T-helper 2 cell treated with Interferon-gamma antibody and Interleukin-4, amounts not matched to agents 5 μg/mL and 100 μg/mL, for 36 hours (primary cell): ENCODE measurements around the gene COL27A1.

Source experiments
- DNase-seq: peaks from one replicate; pipeline ENCODE4 v3.0.0; 2021; ENCODE audit warnings: low spot score
- H3K27ac Mint-ChIP-seq: one replicate; pipeline ENCODE4 v1.8.0; 2021; ENCODE audit warnings: mild to moderate bottlenecking, mixed read lengths
- H3K27me3 Mint-ChIP-seq: one replicate; pipeline ENCODE4 v1.8.0; 2021; ENCODE audit warnings: low read depth, mixed read lengths
- H3K36me3 Mint-ChIP-seq: one replicate; pipeline ENCODE4 v1.8.0; 2021; ENCODE audit warnings: low read depth, mixed read lengths
- H3K4me1 Mint-ChIP-seq: one replicate; pipeline ENCODE4 v1.8.0; 2021; ENCODE audit warnings: low read depth, mixed read lengths
- H3K4me3 Mint-ChIP-seq: one replicate; pipeline ENCODE4 v1.8.0; 2022; ENCODE audit warnings: mild to moderate bottlenecking, moderate library complexity, mixed read lengths
- H3K9me3 Mint-ChIP-seq: one replicate; pipeline ENCODE4 v1.8.0; 2021; ENCODE audit warnings: mixed read lengths

COL27A1 gene

DNA sequence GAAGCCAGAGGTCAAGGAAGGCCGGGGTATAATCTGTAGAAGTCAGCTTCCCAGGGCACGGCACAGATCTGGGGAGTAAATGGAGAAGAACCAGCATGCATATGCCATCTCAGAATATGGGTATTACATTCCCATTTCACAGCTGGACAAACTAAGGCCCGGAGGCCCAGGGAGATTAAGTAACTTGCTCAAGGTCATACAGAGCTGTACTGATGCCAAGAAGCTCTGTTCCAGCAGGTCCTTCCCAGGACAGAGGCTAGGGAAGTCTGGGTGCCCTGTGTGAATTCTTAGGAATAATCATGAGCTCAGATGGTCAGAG lies 19.2 kb downstream of the COL27A1 start:
- Mint-ChIP-seq H3K27ac (no peak overlapping the region), H3K4me3 (no peak overlapping the region), H3K36me3 (no peaks in the 10 kb centered on the region), H3K9me3 (no peaks in the 10 kb centered on the region), H3K27me3 (no peaks in the 10 kb centered on the region), H3K4me1 (no peaks in the 10 kb centered on the region)
- no peak for DNase-seq

DNA sequence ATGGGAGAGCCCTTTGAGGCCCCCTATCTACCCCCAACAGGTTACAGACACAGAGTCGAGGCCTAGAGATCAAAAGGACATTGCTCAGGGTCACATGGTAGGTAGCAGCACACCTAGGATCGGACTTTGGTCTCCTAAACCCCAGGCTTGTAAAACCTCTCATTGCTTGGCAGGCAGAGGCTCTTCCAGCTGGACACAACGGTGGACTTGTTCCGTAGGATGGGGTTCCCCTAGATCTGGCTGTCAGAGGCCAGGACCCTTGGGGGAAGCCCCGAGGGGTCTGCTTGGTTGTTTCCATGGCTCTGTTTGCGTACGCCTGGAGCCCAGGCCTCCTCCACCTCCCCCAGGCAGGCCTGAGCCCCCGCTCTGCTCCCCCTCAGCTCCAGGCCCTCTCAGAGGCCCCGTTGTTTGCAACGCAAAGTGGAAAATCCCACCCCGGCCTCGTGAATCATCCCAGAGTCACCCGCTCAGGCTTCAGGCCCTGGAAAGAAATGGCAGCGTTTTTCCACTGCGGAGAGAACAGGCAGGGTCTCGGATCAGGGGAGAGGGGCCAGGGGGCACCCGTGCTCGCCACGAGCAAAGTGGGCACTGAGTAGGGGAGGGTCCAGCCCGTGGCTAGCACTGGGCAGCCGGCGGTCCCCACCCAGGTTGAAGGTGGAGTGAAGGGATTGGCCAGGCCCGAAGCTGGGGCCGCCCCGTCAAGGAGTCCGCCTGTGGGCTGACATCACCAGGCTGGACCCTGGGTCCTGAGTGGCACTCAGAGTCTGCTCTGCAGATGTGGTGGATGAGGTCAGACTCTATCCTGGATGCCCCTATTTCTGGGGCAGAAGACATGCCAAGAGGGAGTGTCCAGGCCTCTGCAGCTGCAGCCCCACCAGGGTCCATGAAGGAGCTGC lies 19.8 kb downstream of the COL27A1 start:
- no peaks in the 10 kb centered on the region for H3K9me3 Mint-ChIP-seq
- H3K27ac Mint-ChIP-seq, result no peak overlapping the region
- no peak for DNase-seq
- no peak overlapping the region for H3K4me3 Mint-ChIP-seq
- H3K4me1 Mint-ChIP-seq, result no peaks in the 10 kb centered on the region
- no peaks in the 10 kb centered on the region for H3K36me3 Mint-ChIP-seq
- H3K27me3 Mint-ChIP-seq, result no peaks in the 10 kb centered on the region

DNA sequence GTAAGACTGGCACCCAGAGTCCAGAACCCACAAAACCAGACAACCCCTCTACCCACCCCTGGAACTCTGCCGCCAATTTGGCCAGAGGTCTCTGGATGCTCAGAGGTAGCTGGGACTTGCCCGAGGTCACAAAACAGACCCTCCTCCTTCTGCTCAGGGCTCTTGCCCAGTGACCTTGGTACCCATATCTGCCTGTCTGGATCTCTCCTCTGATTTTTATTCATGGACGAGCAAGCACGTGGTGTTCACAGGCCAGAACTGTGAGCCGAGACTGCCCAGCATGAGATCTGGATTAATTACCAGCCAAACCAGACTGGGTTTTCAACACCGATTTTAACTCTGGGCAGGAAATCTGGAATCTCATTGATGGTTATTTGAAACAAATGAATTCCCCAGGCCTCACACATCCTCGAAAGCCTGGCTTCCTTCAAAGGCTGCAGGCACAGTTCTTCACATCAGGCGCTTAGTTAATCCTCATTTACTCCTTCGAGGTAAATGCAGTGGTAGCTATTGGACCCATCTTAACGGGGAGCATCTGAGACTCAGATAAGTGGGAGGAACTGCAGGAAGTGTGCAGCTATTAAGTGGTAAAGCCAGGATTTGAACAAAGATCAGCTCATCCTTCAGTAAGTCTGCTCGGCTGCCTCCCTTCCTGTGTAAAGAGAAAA lies 21.4 kb downstream of the COL27A1 start:
- Mint-ChIP-seq H3K4me1 (no peaks in the 10 kb centered on the region), H3K27ac (no peak overlapping the region), H3K4me3 (no peak overlapping the region), H3K9me3 (no peaks in the 10 kb centered on the region), H3K36me3 (no peaks in the 10 kb centered on the region), H3K27me3 (no peaks in the 10 kb centered on the region)
- no peak for DNase-seq

DNA sequence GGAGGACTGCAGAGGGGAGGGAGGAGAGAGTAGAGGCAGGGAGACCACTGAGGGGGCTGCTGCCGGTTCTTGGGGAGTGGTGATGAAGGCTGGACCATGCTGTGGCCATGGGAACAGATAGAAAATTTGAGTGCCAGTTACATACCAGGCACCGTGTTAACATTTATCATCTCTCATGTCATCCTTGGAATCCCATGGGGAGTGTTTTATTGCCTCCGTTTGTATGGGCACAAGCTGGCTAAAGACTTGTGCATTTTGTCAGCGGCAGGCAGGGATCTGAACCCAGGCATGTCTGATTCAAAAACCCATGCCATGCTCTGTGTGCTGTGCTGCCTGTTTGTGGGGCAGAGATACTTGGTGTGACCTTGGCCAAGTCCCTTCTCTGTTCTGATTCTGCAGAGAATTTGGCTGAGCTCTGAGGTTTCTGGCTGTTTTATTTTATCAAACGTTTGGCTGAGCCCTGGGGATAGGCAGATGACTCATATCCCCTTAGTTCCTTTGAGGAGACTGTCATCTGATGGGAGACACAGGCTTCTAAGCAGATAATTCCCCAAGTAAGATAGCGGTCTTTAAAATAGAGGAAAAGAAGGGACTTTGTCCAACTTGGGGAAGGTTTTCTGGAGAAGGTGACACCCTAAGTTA lies 22.2 kb downstream of the COL27A1 start:
- no peaks in the 10 kb centered on the region for H3K36me3 Mint-ChIP-seq
- H3K27me3 Mint-ChIP-seq, result no peaks in the 10 kb centered on the region
- no peak overlapping the region for H3K27ac Mint-ChIP-seq
- H3K9me3 Mint-ChIP-seq, result no peaks in the 10 kb centered on the region
- no peaks in the 10 kb centered on the region for H3K4me1 Mint-ChIP-seq
- no peak for DNase-seq
- no peak overlapping the region for H3K4me3 Mint-ChIP-seq

DNA sequence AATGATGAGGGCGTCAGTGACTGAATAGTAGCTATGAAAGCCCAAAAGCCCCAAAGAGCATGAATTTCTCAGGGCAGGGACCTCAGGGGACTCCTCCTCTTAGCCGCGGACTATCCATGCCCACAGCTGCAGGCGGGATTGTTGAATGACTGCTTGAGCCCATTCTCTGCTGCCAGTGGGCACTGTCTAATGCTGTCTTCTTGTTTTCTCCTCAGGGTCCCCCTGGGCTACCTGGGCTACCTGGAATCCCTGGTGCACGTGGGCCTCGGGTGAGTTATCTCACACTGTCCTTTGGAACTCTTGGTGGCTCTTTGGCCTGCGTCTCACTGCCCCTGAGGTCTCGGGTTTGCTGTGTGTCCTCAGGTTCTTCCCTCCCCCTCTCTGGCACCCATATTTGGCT lies 22.7 kb downstream of the COL27A1 start:
- Mint-ChIP-seq H3K4me1 (no peaks in the 10 kb centered on the region), H3K27me3 (no peaks in the 10 kb centered on the region), H3K9me3 (no peaks in the 10 kb centered on the region), H3K27ac (no peak overlapping the region), H3K4me3 (no peak overlapping the region), H3K36me3 (no peaks in the 10 kb centered on the region)
- DNase-seq, result no peak

DNA sequence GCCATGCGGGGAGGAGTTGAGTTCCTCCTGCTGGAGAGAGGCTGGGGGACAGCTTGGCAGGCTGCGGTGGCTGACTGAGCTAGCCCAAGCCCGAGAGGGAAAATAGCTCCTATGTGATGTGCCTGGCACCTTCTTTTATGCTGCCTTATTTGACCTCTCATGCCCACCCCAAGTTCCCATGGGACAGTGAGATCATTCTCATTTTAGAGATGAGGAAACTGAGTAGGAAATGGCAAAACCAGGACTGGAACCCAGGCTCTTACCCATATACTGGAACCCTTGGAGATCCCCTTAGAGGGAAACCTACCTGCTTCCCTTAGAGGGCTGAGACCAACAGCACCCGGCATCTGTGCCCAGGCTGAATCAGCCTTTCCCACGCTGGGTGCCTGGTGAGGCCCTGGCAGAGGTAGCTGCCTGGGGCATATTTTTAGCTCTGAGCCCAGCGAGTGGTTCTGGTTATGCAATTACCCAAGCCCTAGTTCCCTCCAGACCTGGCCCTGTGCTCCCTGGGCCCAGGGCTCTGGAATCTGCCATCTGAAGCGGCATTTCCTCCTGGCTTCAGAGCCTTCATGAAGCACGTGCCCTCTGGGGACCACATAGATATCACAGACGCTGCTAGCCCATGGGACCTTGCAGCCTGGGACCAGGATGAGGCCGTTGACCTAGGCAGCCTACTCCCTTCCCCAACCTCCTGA lies 23.6 kb downstream of the COL27A1 start:
- Mint-ChIP-seq H3K27ac (no peak overlapping the region), H3K9me3 (no peaks in the 10 kb centered on the region), H3K4me1 (no peaks in the 10 kb centered on the region), H3K27me3 (no peaks in the 10 kb centered on the region), H3K4me3 (no peak overlapping the region), H3K36me3 (no peaks in the 10 kb centered on the region)
- no peak for DNase-seq

DNA sequence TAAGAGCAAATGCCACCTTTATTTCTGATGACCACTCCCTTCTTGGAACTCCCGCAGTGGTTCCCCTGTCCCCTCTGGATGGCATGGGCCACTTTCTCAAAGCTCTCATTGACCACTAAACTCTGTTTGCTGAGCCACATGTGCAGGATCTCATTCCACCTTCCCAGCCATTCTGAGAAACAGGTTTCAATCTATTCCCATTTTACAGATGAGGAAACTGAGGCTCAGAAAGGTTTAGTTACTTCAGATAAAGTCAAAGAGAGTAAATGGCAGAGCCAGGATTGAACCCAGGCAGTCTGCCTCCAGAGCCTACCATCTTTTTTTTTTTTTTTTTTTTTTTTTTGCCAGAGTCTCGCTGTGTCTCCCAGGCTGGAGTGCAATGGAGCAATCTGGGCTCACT lies 24.2 kb downstream of the COL27A1 start:
- H3K9me3 Mint-ChIP-seq, result no peaks in the 10 kb centered on the region
- H3K4me1 Mint-ChIP-seq, result no peaks in the 10 kb centered on the region
- no peak overlapping the region for H3K4me3 Mint-ChIP-seq
- no peak for DNase-seq
- H3K27ac Mint-ChIP-seq, result no peak overlapping the region
- no peaks in the 10 kb centered on the region for H3K36me3 Mint-ChIP-seq
- H3K27me3 Mint-ChIP-seq, result no peaks in the 10 kb centered on the region

DNA sequence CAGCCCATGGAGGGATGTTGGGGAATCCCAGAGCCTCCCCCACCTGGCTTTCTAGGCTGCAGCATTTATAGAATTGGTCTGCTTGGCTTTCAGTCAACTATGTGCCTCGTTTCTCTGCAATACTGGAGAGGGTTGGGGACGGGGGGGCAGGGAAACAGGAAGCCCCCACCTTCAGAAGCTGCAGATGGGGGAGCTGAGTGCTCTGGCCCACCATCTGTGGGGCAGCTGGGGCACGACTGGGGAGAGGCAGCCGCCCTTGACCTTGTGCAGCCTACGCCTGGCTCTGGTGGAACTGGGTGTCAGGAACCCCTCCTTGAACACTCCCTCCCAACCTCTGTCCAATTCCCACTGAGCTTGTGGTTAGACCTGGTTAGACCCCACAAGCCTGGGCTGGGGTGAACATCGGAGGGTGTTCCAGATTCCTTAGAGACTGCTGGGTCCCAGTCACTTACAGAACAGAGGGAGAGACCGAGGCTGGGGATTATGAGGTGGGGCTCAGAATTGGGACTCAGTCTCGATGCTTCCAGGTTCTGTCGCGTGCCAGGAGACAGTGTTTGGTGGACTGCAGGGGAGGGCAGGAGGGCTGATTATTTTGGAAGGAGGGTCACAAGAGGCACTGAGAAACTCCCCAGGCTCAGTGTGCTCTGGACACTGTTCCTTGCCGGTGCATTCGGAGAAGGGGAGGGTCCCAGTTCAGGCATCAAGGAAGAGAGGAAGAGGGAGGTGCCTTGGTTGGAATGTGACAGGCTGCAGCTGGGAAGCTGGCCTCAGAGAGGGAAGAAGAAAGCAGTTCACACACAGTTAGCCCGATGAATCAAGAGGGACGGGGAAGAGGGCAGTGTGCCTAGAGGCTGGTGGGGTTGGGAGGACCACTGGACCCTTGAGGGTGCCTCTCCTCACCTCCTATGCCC lies 25.6 kb downstream of the COL27A1 start:
- H3K9me3 Mint-ChIP-seq, result no peaks in the 10 kb centered on the region
- H3K4me1 Mint-ChIP-seq, result no peaks in the 10 kb centered on the region
- no peaks in the 10 kb centered on the region for H3K36me3 Mint-ChIP-seq
- H3K4me3 Mint-ChIP-seq, result no peak overlapping the region
- no peak overlapping the region for H3K27ac Mint-ChIP-seq
- DNase-seq, result no peak
- no peaks in the 10 kb centered on the region for H3K27me3 Mint-ChIP-seq

DNA sequence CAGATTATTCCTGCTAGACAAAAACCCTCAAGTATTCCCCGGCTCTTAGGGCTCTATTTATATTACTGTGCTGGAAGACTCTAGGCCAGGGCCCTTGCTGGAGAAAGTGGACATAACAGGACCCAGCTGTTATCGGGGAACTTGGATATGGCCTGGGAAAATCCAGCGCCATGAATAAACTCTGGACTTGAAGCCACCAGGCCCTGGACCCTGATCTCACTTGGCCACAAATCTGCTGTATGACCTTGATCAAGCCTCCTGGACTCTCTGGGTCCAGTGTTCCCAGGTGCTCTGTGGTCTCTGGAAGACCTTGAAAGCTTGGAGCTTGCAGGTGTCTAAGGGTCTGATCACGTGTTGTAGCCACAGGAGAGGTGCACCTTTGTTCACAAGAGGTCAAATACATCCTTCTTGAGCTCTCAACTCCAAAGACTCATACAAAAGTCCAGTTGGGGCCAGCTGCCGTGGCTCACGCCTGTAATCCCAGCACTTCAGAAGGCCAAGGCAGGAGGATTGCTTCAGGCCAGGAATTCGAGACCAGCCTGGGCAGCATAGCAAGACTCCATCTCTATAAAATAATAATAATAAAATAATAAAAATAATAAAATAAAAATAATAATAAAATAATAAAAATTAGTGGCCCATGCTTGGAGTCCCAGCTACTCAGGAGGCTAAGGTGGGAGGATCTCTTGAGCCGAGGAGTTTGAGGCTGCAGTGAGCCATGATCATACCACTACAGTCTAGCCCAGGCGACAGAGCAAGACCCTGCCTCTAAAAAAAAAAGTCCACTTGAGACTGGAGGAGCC lies 26.5 kb downstream of the COL27A1 start:
- Mint-ChIP-seq H3K4me1 (no peaks in the 10 kb centered on the region), H3K4me3 (no peak overlapping the region), H3K27me3 (no peaks in the 10 kb centered on the region), H3K27ac (no peak overlapping the region), H3K36me3 (no peaks in the 10 kb centered on the region), H3K9me3 (no peaks in the 10 kb centered on the region)
- DNase-seq, result no peak

DNA sequence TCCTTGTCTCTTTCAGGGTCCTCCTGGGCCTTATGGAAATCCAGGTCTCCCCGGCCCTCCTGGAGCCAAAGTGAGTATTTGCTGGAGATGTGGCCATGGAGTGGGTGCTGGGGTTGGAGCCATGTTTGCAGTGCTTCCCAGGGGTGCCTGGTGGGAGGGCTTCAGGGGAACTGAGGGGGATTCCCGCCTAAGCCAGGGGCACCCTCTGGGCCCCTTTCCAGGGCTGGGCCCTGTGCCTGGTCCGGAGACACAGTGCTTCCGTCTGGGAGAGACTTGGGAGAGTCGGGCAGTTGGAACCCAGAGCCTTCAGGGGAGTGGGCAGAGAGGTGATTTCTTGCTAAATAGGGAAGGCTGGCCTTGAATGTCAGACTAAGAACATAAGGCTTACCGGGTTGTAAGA lies 27.7 kb downstream of the COL27A1 start:
- Mint-ChIP-seq H3K36me3 (no peaks in the 10 kb centered on the region), H3K27me3 (no peaks in the 10 kb centered on the region), H3K27ac (no peak overlapping the region), H3K9me3 (no peaks in the 10 kb centered on the region), H3K4me1 (no peaks in the 10 kb centered on the region), H3K4me3 (no peak overlapping the region)
- DNase-seq, result no peak

DNA sequence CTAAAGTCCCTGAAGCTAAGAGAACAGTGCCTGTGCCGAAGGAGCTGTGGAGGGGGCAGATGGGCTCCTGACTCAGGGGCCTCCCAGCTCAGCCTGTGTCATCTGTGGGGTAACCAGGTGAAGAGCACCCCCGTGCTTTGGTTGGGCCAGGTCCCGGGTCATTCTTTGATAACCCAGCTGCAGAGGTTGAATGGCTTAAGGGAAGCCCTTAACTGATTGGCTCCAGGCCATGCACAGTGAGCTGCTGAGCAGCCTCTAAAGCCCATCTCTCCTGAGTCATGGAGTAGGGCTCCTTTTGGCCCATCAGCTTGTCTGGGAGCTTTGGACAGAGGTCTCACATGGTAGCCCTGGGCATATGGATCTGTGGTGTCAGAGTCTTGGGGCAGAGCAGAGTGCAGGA lies 28.7 kb downstream of the COL27A1 start:
- H3K36me3 Mint-ChIP-seq, result no peaks in the 10 kb centered on the region
- no peaks in the 10 kb centered on the region for H3K27me3 Mint-ChIP-seq
- H3K4me3 Mint-ChIP-seq, result no peak overlapping the region
- H3K27ac Mint-ChIP-seq, result no peak overlapping the region
- H3K9me3 Mint-ChIP-seq, result no peaks in the 10 kb centered on the region
- DNase-seq, result no peak
- no peaks in the 10 kb centered on the region for H3K4me1 Mint-ChIP-seq

DNA sequence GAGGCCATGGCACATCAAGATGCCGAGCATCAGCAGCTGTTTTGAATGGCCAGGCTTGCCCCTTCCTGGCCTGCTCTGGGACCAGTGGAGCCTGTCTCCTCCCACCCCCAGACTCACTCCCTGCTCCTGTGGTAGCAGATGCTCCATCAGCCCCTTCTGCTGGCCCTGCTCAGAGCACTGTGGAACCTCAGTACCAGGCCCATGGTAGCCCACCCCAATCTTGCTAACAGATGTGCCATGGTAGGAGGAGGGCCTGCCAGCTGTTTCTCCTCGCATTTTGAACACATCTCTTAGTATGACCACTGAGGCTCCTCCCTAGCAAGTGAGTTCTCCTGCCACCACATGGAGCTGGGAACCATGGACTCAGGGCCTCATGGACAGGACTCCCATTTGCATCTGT lies 29.5 kb downstream of the COL27A1 start:
- Mint-ChIP-seq H3K27me3 (no peaks in the 10 kb centered on the region), H3K36me3 (no peaks in the 10 kb centered on the region), H3K9me3 (peaks cover 2% of the 10 kb centered on the region), H3K4me3 (no peak overlapping the region), H3K27ac (no peak overlapping the region), H3K4me1 (no peaks in the 10 kb centered on the region)
- no peak for DNase-seq
